GM18870 (cell line): Measurements from ENCODE around the gene NFIX.

ENCODE experiments used
- ATAC-seq: cut with Tn5 transposase; IDR thresholded peaks from one replicate; pipeline ENCODE4 v1.9.1; 2021; ENCODE audit warnings: moderate library complexity; ENCODE audit not compliant: unreplicated experiment

Gene NFIX

GRCh38 chr19:13089139-13089856, 94.0 kb downstream of the NFIX start:
- no peak for ATAC-seq

- ATAC-seq, result no peak
Observed at GRCh38 chr19:13089857-13090507, 94.7 kb downstream of the NFIX start.

- no peak for ATAC-seq
Observed at GRCh38 chr19:13090511-13091231, 95.4 kb downstream of the NFIX start.

GRCh38 chr19:13091400-13092157, 96.3 kb downstream of the NFIX start:
- no peak for ATAC-seq

- no peak for ATAC-seq
Observed at GRCh38 chr19:13092158-13092543, 96.9 kb downstream of the NFIX start.

- ATAC-seq, result no peak
Observed at GRCh38 chr19:13092606-13093235, 97.4 kb downstream of the NFIX start.

- ATAC-seq, result no peak
Observed at GRCh38 chr19:13093407-13094105, 98.3 kb downstream of the NFIX start.

- no peak for ATAC-seq
Observed at GRCh38 chr19:13094106-13094504, 98.8 kb downstream of the NFIX start.

- ATAC-seq, result no peak
Observed at GRCh38 chr19:13094771-13095392, 99.6 kb downstream of the NFIX start.

GRCh38 chr19:13095393-13095784, 100.1 kb downstream of the NFIX start:
- ATAC-seq, result no peak

GRCh38 chr19:13095934-13096927, 101.0 kb downstream of the NFIX start:
- no peak for ATAC-seq

- ATAC-seq, result no peak
Observed at GRCh38 chr19:13097033-13097462, 101.8 kb downstream of the NFIX start.

GRCh38 chr19:13097463-13098258, 102.4 kb downstream of the NFIX start:
- no peak for ATAC-seq

- no peak for ATAC-seq
Observed at GRCh38 chr19:13098277-13099072, 103.2 kb downstream of the NFIX start.

- no peak for ATAC-seq
Observed at GRCh38 chr19:13099073-13099999, 104.1 kb downstream of the NFIX start.
